SK-N-MC (cell line): ENCODE data around the gene ARID1B.

Experiments
- FOXP2 ChIP-seq: optimal IDR thresholded peaks from 2 replicates; pipeline ENCODE3; 2011; ENCODE audit warnings: mild to moderate bottlenecking, moderate library complexity; ENCODE audit not compliant: insufficient read depth; ENCODE audit errors: extremely low read length, control extremely low read depth
- POLR2AphosphoS5 ChIP-seq: IDR thresholded peaks from 2 replicates; pipeline ENCODE4 v1.6.1; 2012; ENCODE audit warnings: mild to moderate bottlenecking, low read depth, low read length, borderline replicate concordance

DNA sequence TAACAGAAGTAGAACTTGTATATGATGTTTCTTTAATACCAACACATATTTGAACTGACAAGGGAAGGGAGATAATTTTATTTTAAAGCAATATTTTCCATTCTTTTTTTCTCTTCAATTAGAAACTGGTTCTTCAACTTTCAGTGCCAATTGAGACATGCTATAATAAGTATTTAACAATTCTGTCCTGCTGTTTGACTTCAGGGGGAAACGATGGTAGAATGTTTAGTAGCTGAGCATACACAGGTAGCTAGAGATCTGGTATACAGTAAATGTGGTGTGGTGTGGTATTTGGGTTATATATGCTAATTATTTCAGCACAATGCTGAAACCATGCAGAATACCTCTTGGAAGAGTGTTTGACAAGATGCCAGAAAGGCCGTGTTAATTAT is 156.9 kb downstream of the ARID1B start:
- no peak for TF ChIP-seq POLR2AphosphoS5
- no peak for TF ChIP-seq FOXP2
